CD4-positive, alpha-beta T cell (primary cell): ENCODE results near the gene UBXN2A. TPM values are rescaled to one million over a fixed set of nuclear protein-coding genes. Genes with fewer than 3 reads are reported as not detected.

Experiments used
- ATAC-seq: fragments of 200-7000 bp; cut with Tn5 transposase; one replicate; pipeline ENCODE4 v1.10.0; 2022; ENCODE audit warnings: mild to moderate bottlenecking; ENCODE audit not compliant: poor library complexity
- CTCF ChIA-PET: fragments of 350-600 bp; sonication (Branson Sonifier 250); formaldehyde crosslinking; loops from one replicate; lab custom pipeline; 2021; ENCODE audit warnings: antibody characterized with exemption, inconsistent platforms; lab: Charles Lee
- POLR2A ChIA-PET: fragments of 350-600 bp; sonication (Branson Sonifier 250); formaldehyde crosslinking; loops from one replicate; lab custom pipeline; 2021; ENCODE audit warnings: antibody characterized with exemption, inconsistent platforms; lab: Charles Lee
- DNase-seq, 14 experiments: peaks; one replicate each; pipeline ENCODE4 v3.0.0-alpha.2; 2013 to 2020; ENCODE audit warnings: mixed read lengths in 2 of 14
- H3K27ac ChIP-seq, 2 donors: one replicate each; pipeline versions ENCODE4 v1.5.1 to v1.7.0; 2013; ENCODE audit warnings: low read length in 2 of 2, low read depth in 1 of 2, mild to moderate bottlenecking in 1 of 2
- H3K27me3 ChIP-seq, 2 experiments: 1 replicate in 1 of 2; 2 replicates in 1 of 2; pipeline versions ENCODE4 v1.6.1 to v1.7.0; 2013; ENCODE audit warnings: low read length in 2 of 2, control low read depth in 1 of 2, mild to moderate bottlenecking in 1 of 2, moderate library complexity in 1 of 2; ENCODE audit not compliant: insufficient read depth in 2 of 2, control insufficient read depth in 1 of 2
- H3K36me3 ChIP-seq: one replicate; pipeline ENCODE4 v1.6.1; 2013; ENCODE audit warnings: low read length, control low read depth; ENCODE audit not compliant: insufficient read depth
- H3K4me1 ChIP-seq: one replicate; pipeline ENCODE4 v1.6.1; 2013; ENCODE audit warnings: low read length, control low read depth; ENCODE audit not compliant: insufficient read depth
- H3K4me3 ChIP-seq: one replicate; pipeline ENCODE4 v1.5.1; 2013; ENCODE audit warnings: mild to moderate bottlenecking, low read length, moderate library complexity
- H3K9me3 ChIP-seq, 2 experiments: 1 replicate in 1 of 2; 2 replicates in 1 of 2; pipeline versions ENCODE4 v1.6.1 to v1.7.0; 2013; ENCODE audit warnings: low read length in 2 of 2, mild to moderate bottlenecking in 2 of 2, control low read depth in 1 of 2, moderate library complexity in 1 of 2; ENCODE audit not compliant: control insufficient read depth in 1 of 2, insufficient read depth in 1 of 2
- H3K27ac Mint-ChIP-seq: one replicate; pipeline ENCODE4 v1.8.0; 2020; ENCODE audit warnings: mixed read lengths
- H3K27me3 Mint-ChIP-seq: one replicate; pipeline ENCODE4 v1.8.0; 2021; ENCODE audit warnings: mixed read lengths
- H3K36me3 Mint-ChIP-seq: one replicate; pipeline ENCODE4 v1.8.0; 2021; ENCODE audit warnings: low read depth, mixed read lengths
- H3K4me1 Mint-ChIP-seq: one replicate; pipeline ENCODE4 v1.8.0; 2021; ENCODE audit warnings: low read depth, mixed read lengths
- H3K4me3 Mint-ChIP-seq: one replicate; pipeline ENCODE4 v1.8.0; 2020; ENCODE audit warnings: mild to moderate bottlenecking, mixed read lengths
- H3K9me3 Mint-ChIP-seq: one replicate; pipeline ENCODE4 v1.8.0; 2020; ENCODE audit warnings: mixed read lengths
- CTCF ChIP-seq: fragments of 200-600 bp; IDR thresholded peaks from one replicate; pipeline ENCODE4 v1.8.0; 2022; ENCODE audit warnings: antibody characterized with exemption, mild to moderate bottlenecking
- intact Hi-C, 2 experiments: fragments of 100-400 bp; cut with DNase I in 1 of 2; cut with micrococcal nuclease in 1 of 2; formaldehyde crosslinking; loops; one replicate each; pipeline versions ENCODE4 v1.15.1 to v1.9.0; 2023 to 2025; cut with DNase I, micrococcal nuclease
- total RNA-seq, 174 experiments: library from RNA in 2 of 174; stranded (reverse) in 2 of 174; gene quantifications; one replicate each; pipeline ENCODE4 v1.2.3 and lab custom pipeline; 2021 to 2026

Gene UBXN2A
- total RNA-seq, 2 experiments from 2014 or later, result 12.9 to 16.7 TPM

DNA sequence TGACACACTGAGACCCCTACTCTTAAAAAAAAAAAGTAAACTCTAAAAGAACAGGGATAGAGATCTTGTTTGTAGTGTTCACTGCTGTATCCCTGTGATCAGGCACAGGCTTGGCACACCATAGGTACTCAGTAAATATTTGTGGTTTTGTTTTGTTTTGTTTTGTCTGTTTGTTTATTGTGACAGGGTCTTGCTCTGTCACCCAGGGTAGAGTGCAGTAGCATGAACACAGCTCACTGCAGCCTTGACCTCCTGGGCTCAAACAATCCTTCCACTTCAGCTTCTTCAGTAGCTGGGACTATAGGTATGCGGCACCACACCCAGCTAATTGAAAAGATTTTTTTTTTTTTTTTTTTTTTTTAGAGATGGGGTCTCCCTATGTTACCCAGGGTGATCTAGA, 112.7 kb downstream of the UBXN2A start:
- Histone ChIP-seq H3K27me3 (peaks cover 10 to 26% of the 10 kb centered on the region in 2 experiments), H3K36me3 (no peaks in the 10 kb centered on the region), H3K4me1 (peaks cover 18% of the 10 kb centered on the region), H3K27ac (no peak overlapping the region), H3K4me3 (no peak overlapping the region), H3K9me3 (no peaks in the 10 kb centered on the region)
- Mint-ChIP-seq H3K9me3 (no peaks in the 10 kb centered on the region), H3K4me1 (peaks cover 5% of the 10 kb centered on the region), H3K27me3 (peaks cover 9% of the 10 kb centered on the region), H3K27ac (no peak overlapping the region), H3K4me3 (no peak overlapping the region), H3K36me3 (no peaks in the 10 kb centered on the region)
- DNase-seq, result no peak
- ChIA-PET POLR2A (interaction anchor here (1.4 kb wide), 1 partner anchor 24 kb away, joined by 4 read pairs; no protein-coding TSS in a partner anchor), CTCF (interaction anchor here (1.0 kb wide), 1 partner anchor 32 kb away, joined by 3 read pairs; the partner anchor contains the start of gene TP53I3)
- no peak for ATAC-seq
- TF ChIP-seq CTCF, result no peak
- intact Hi-C loops, result no loop called here

Other genes with a start within 250 kb of the UBXN2A start
- gene ATAD2B, start 13.3 kb upstream of the UBXN2A start, total RNA-seq, result 10 to 100 TPM; 30.7 to 35.4 TPM
- gene MFSD2B, start 69.6 kb downstream of the UBXN2A start, total RNA-seq, result under 1 TPM; 0.28 to 0.30 TPM
- gene WDCP, start 106.9 kb downstream of the UBXN2A start, total RNA-seq, result 1 to 10 TPM; 1.4 to 2.0 TPM
- gene FKBP1B, start 109.3 kb downstream of the UBXN2A start, total RNA-seq, result under 1 TPM in 1 of 2 experiments, not detected in 1; 0.47 TPM
- gene SF3B6, start 135.9 kb downstream of the UBXN2A start, total RNA-seq, result 10 to 100 TPM; 59.8 to 62.6 TPM
- gene TP53I3, start 144.4 kb downstream of the UBXN2A start, total RNA-seq, result under 1 TPM; 0.20 to 0.30 TPM
- not detected for gene PFN4, start 182.9 kb downstream of the UBXN2A start, total RNA-seq
- gene FAM228B, start 183.0 kb downstream of the UBXN2A start, total RNA-seq, result 10 to 100 TPM; 21.6 to 24.2 TPM
- under 1 TPM; 0.20 to 0.22 TPM for gene FAM228A, start 234.6 kb downstream of the UBXN2A start, total RNA-seq